ENCODE results near the gene NBPF20.
"Not testable (repeated sequence)": the region's sequence is repeated elsewhere in the genome, so short reads cannot be mapped to it uniquely, and the experiment has no call there.

Gene NBPF20

GRCh38 chr1:145425436-145426029 lies at the start of gene NBPF20:
Gene NBPF20 (minus strand): TSS chr1:145425603. CDS start chr1:145405272, 20,331 bp downstream.
- peak; percentile 71 for DNase-seq (ENCODE audit: low read depth)

GRCh38 chr1:145474837-145475368 lies 49.5 kb upstream of the NBPF20 start:
- not testable (repeated sequence) for DNase-seq (ENCODE audit: low read depth)

GRCh38 chr1:145472731-145473130 lies 47.3 kb upstream of the NBPF20 start:
- not testable (repeated sequence) for DNase-seq (ENCODE audit: low read depth)

- not testable (repeated sequence) for DNase-seq (ENCODE audit: low read depth)
These were observed 46.0 kb upstream of the NBPF20 start for GRCh38 chr1:145471365-145471764.

GRCh38 chr1:145465405-145466144 lies 40.2 kb upstream of the NBPF20 start:
- peak; percentile 23 for DNase-seq (ENCODE audit: low read depth)

GRCh38 chr1:145464708-145465336 lies 39.4 kb upstream of the NBPF20 start:
- DNase-seq (ENCODE audit: low read depth), result not testable (repeated sequence)

GRCh38 chr1:145464017-145464416 lies 38.6 kb upstream of the NBPF20 start:
- DNase-seq (ENCODE audit: low read depth), result not testable (repeated sequence)

- DNase-seq (ENCODE audit: low read depth), result not testable (repeated sequence)
These were observed 35.3 kb upstream of the NBPF20 start for GRCh38 chr1:145460684-145461083.

GRCh38 chr1:145460048-145460447 lies 34.6 kb upstream of the NBPF20 start:
- not testable (repeated sequence) for DNase-seq (ENCODE audit: low read depth)

- DNase-seq (ENCODE audit: low read depth), result not testable (repeated sequence)
These were observed 34.2 kb upstream of the NBPF20 start for GRCh38 chr1:145459591-145459990.

- not testable (repeated sequence) for DNase-seq (ENCODE audit: low read depth)
These were observed 33.7 kb upstream of the NBPF20 start for GRCh38 chr1:145459063-145459462.

GRCh38 chr1:145454824-145455177 lies 29.4 kb upstream of the NBPF20 start:
- DNase-seq (ENCODE audit: low read depth), result not testable (repeated sequence)

GRCh38 chr1:145453873-145454823 lies 28.7 kb upstream of the NBPF20 start:
- DNase-seq (ENCODE audit: low read depth), result not testable (repeated sequence)

GRCh38 chr1:145452506-145452905 lies 27.1 kb upstream of the NBPF20 start:
- not testable (repeated sequence) for DNase-seq (ENCODE audit: low read depth)

- not testable (repeated sequence) for DNase-seq (ENCODE audit: low read depth)
These were observed 26.5 kb upstream of the NBPF20 start for GRCh38 chr1:145451914-145452313.

GRCh38 chr1:145445219-145445618 lies 19.8 kb upstream of the NBPF20 start:
- not testable (repeated sequence) for DNase-seq (ENCODE audit: low read depth)

GRCh38 chr1:145442340-145442739 lies 16.9 kb upstream of the NBPF20 start:
- DNase-seq (ENCODE audit: low read depth), result not testable (repeated sequence)

GRCh38 chr1:145431363-145432256 lies 6.2 kb upstream of the NBPF20 start:
- DNase-seq (ENCODE audit: low read depth), result not testable (repeated sequence)

- DNase-seq (ENCODE audit: low read depth), result not testable (repeated sequence)
These were observed 5.4 kb upstream of the NBPF20 start for GRCh38 chr1:145430830-145431229.

- not testable (repeated sequence) for DNase-seq (ENCODE audit: low read depth)
These were observed 3.9 kb upstream of the NBPF20 start for GRCh38 chr1:145429329-145429728.

All from activated T-helper 1 cell treated with Interleukin-2 at 50 U/mL for 16 hours (primary cell).